B cell (primary cell): ENCODE data around the gene TIAM2.

Source experiments
- CTCF ChIP-seq: fragments of 200-600 bp; IDR thresholded peaks from one replicate; pipeline ENCODE4 v1.8.0; 2022; ENCODE audit warnings: antibody characterized with exemption, mild to moderate bottlenecking
- EZH2 ChIP-seq: IDR thresholded peaks from 2 replicates; pipeline ENCODE4 v1.6.1; 2012; ENCODE audit warnings: borderline replicate concordance, low read depth, mild to moderate bottlenecking, moderate library complexity, low read length; ENCODE audit not compliant: insufficient read depth, poor library complexity, severe bottlenecking

GRCh38 chr6:154994836-154995253 is 270 bp upstream of the TIAM2 start:
- TF ChIP-seq CTCF (no peak), EZH2 (no peak)
